HepG2 (cell line): ENCODE measurements around the gene INTS14. TPM values are rescaled to one million over a fixed set of nuclear protein-coding genes. Genes with fewer than 3 reads are reported as not detected.

Source experiments
- ARID2 ChIP-seq: sonication (generic); formaldehyde crosslinking; IDR thresholded peaks from 2 replicates; pipeline ENCODE4 v1.8.1; 2022; ENCODE audit warnings: mild to moderate bottlenecking, missing genetic modification reagents, borderline replicate concordance
- CEBPG ChIP-seq: IDR thresholded peaks from 2 replicates; pipeline ENCODE4 v1.6.1; 2016
- KAT7 ChIP-seq: IDR thresholded peaks from 2 replicates; pipeline ENCODE4 v1.6.1; 2018; ENCODE audit warnings: borderline replicate concordance, missing compliant biosample characterization
- KLF15 ChIP-seq: sonication (generic); formaldehyde crosslinking; IDR thresholded peaks from 2 replicates; pipeline ENCODE4 v1.8.1; 2023; ENCODE audit warnings: borderline replicate concordance, mild to moderate bottlenecking, inconsistent platforms, missing genetic modification reagents, mixed read lengths
- MED1 ChIP-seq: sonication (generic); formaldehyde crosslinking; IDR thresholded peaks from 2 replicates; pipeline ENCODE4 v1.4.0; 2020; ENCODE audit warnings: missing genetic modification reagents
- MED8 ChIP-seq: sonication (generic); formaldehyde crosslinking; IDR thresholded peaks from 2 replicates; pipeline ENCODE4 v1.8.1; 2023; ENCODE audit warnings: mild to moderate bottlenecking, missing genetic modification reagents; ENCODE audit not compliant: insufficient replicate concordance
- MIER2 ChIP-seq: IDR thresholded peaks from 2 replicates; pipeline ENCODE4 v1.6.1; 2016; ENCODE audit warnings: missing biosample characterization, missing genetic modification reagents
- MYC ChIP-seq: sonication (generic); formaldehyde crosslinking; IDR thresholded peaks from 2 replicates; pipeline ENCODE4 v1.9.0; 2021; ENCODE audit warnings: missing genetic modification reagents, borderline replicate concordance
- RFXAP ChIP-seq: sonication (generic); formaldehyde crosslinking; IDR thresholded peaks from 2 replicates; pipeline ENCODE4 v1.4.0; 2020; ENCODE audit warnings: missing genetic modification reagents, borderline replicate concordance
- SSRP1 ChIP-seq: IDR thresholded peaks from 2 replicates; pipeline ENCODE4 v1.6.1; 2016; ENCODE audit warnings: control low read depth
- U2AF1 ChIP-seq: fragments of 200-400 bp; formaldehyde crosslinking; optimal IDR thresholded peaks from 2 replicates; pipeline ENCODE3; 2017; ENCODE audit warnings: mild to moderate bottlenecking, low read depth, low read length
- ZNF44 ChIP-seq: sonication (generic); formaldehyde crosslinking; IDR thresholded peaks from 2 replicates; pipeline ENCODE4 v1.5.1; 2020; ENCODE audit warnings: mild to moderate bottlenecking, missing genetic modification reagents
- ZNF496 ChIP-seq: sonication (generic); formaldehyde crosslinking; IDR thresholded peaks from 2 replicates; pipeline ENCODE4 v1.8.1; 2023; ENCODE audit warnings: mild to moderate bottlenecking, moderate library complexity, missing genetic modification reagents; ENCODE audit not compliant: insufficient replicate concordance
- ZNF501 ChIP-seq: sonication (generic); formaldehyde crosslinking; IDR thresholded peaks from 2 replicates; pipeline ENCODE4 v1.5.1; 2020; ENCODE audit warnings: mild to moderate bottlenecking, moderate library complexity, missing genetic modification reagents
- ZNF564 ChIP-seq: sonication (generic); formaldehyde crosslinking; IDR thresholded peaks from 2 replicates; pipeline ENCODE4 v1.8.1; 2023; ENCODE audit warnings: mild to moderate bottlenecking, missing genetic modification reagents
- ZNF652 ChIP-seq: IDR thresholded peaks from 2 replicates; pipeline ENCODE4 v1.6.1; 2016; ENCODE audit warnings: low read depth, borderline replicate concordance
- polyA plus RNA-seq, 8 experiments: library from polyadenylated mRNA; depleted of rRNA in 3 of 8; stranded (reverse) in 7 of 8; unstranded in 1 of 8; fragments of >200 nt; fragmentation: Illumina TruSeq in 4 of 8; extraction: Trizol in 4 of 8; gene quantifications; 2 replicates each; pipeline versions ENCODE4 v1.2.1 to v1.2.3, GENCODE V29; 2011 to 2016; ENCODE audit warnings: low read depth in 4 of 8, missing spikeins in 1 of 8, mixed read lengths in 1 of 8; ENCODE audit not compliant: insufficient read depth in 1 of 8
- total RNA-seq, 5 experiments: library from RNA; depleted of rRNA; stranded (reverse); fragments of >200 nt; fragmentation: Illumina TruSeq; extraction: Trizol; gene quantifications; 2 replicates each; pipeline ENCODE4 v1.2.3, GENCODE V29; 2016; ENCODE audit warnings: low read depth in 1 of 5
- TF ChIP-seq, protein P1 (sequence below): sonication (generic); formaldehyde crosslinking; IDR thresholded peaks from 2 replicates; pipeline ENCODE4 v1.5.0; 2020; ENCODE audit warnings: missing genetic modification reagents
- TF ChIP-seq, protein P2 (sequence below): fragments of 450-650 bp; IDR thresholded peaks from 2 replicates; pipeline ENCODE4 v1.6.1; 2016
- TF ChIP-seq, protein P3 (sequence below): sonication (generic); formaldehyde crosslinking; IDR thresholded peaks from 2 replicates; pipeline ENCODE4 v1.5.0; 2020; ENCODE audit warnings: missing genetic modification reagents, mild to moderate bottlenecking, borderline replicate concordance
- TF ChIP-seq, protein P4 (sequence below): sonication (generic); formaldehyde crosslinking; IDR thresholded peaks from 2 replicates; pipeline ENCODE4 v1.5.1; 2020; ENCODE audit warnings: mild to moderate bottlenecking, missing genetic modification reagents, borderline replicate concordance
- TF ChIP-seq, protein P5 (sequence below): sonication (generic); formaldehyde crosslinking; IDR thresholded peaks from 2 replicates; pipeline ENCODE4 v1.4.0; 2020; ENCODE audit warnings: missing genetic modification reagents
- TF ChIP-seq, protein P6 (sequence below): sonication (generic); formaldehyde crosslinking; IDR thresholded peaks from 2 replicates; pipeline ENCODE4 v1.8.0; 2022; ENCODE audit warnings: mild to moderate bottlenecking, missing genetic modification reagents, moderate library complexity

Gene INTS14
- total and polyA plus RNA-seq, 2 of the 13 experiments (the other 11 are each of a cell fraction or from before 2014, with no cell fraction given), result 41.4 to 52.0 TPM

DNA sequence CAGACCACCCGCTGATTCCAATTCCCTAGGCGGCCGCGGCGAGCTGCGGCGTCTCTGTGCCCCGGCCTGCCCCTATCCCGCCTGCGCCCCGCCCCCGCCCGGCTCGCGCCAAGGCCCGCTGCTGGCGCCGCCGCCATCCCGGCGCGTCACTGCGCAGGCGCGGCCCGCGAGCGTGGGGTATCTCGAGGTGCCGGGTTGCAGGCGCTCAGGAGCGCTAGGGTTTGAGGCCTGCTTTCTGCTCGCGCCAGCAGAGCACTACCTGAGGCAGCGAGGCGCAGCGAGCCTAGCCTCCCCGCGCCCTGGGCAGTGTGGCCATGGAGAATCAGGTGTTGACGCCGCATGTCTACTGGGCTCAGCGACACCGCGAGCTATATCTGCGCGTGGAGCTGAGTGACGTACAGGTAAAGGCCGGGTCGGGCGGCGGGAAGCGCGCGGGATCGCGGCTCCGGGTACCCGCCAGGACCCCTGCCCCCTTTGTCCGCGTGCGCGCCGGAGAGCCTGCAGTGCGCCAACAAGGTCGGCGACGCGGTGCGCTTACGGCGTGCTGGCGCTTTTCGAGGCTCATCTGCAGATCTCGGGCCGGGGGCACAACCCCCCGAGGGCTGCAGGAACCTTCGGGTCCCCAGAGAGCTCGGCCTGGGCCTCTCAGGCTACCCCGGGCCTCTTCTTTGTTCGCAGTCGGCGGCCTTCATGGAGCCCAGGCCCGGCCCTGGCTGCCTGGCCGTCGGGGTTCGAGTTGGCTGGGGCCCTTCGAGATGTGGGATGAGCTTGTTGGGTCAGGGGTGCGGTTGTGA is 80.4 kb downstream of the INTS14 start, which contains the start of gene HACD3 (continued):
- TF ChIP-seq, protein P1, sequence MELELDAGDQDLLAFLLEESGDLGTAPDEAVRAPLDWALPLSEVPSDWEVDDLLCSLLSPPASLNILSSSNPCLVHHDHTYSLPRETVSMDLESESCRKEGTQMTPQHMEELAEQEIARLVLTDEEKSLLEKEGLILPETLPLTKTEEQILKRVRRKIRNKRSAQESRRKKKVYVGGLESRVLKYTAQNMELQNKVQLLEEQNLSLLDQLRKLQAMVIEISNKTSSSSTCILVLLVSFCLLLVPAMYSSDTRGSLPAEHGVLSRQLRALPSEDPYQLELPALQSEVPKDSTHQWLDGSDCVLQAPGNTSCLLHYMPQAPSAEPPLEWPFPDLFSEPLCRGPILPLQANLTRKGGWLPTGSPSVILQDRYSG (CRISPR knock-in tag), result peak; percentile 95
- TF ChIP-seq ZNF564 (CRISPR knock-in tag), result no peak; the same call in 1 of the 2 replicates
- TF ChIP-seq MYC, result peak; percentile 89
- no peak for TF ChIP-seq MIER2 (CRISPR knock-in tag)
- TF ChIP-seq, protein P2, sequence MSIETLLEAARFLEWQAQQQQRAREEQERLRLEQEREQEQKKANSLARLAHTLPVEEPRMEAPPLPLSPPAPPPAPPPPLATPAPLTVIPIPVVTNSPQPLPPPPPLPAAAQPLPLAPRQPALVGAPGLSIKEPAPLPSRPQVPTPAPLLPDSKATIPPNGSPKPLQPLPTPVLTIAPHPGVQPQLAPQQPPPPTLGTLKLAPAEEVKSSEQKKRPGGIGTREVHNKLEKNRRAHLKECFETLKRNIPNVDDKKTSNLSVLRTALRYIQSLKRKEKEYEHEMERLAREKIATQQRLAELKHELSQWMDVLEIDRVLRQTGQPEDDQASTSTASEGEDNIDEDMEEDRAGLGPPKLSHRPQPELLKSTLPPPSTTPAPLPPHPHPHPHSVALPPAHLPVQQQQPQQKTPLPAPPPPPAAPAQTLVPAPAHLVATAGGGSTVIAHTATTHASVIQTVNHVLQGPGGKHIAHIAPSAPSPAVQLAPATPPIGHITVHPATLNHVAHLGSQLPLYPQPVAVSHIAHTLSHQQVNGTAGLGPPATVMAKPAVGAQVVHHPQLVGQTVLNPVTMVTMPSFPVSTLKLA, result no peak
- no peak for TF ChIP-seq ZNF44 (CRISPR knock-in tag)
- TF ChIP-seq KAT7 (CRISPR knock-in tag), result no peak
- no peak for TF ChIP-seq ZNF496 (CRISPR knock-in tag)
- peak; percentile 87 for TF ChIP-seq ZNF501 (CRISPR knock-in tag)
- no peak for TF ChIP-seq ZNF652 (CRISPR knock-in tag)
- peak; percentile 66 for TF ChIP-seq MED8
- TF ChIP-seq CEBPG, result no peak
- no peak for TF ChIP-seq U2AF1
- TF ChIP-seq KLF15 (CRISPR knock-in tag), result no peak; the same call in 1 of the 2 replicates
- peak; percentile 75 for TF ChIP-seq MED1 (CRISPR knock-in tag)
- TF ChIP-seq, protein P3, sequence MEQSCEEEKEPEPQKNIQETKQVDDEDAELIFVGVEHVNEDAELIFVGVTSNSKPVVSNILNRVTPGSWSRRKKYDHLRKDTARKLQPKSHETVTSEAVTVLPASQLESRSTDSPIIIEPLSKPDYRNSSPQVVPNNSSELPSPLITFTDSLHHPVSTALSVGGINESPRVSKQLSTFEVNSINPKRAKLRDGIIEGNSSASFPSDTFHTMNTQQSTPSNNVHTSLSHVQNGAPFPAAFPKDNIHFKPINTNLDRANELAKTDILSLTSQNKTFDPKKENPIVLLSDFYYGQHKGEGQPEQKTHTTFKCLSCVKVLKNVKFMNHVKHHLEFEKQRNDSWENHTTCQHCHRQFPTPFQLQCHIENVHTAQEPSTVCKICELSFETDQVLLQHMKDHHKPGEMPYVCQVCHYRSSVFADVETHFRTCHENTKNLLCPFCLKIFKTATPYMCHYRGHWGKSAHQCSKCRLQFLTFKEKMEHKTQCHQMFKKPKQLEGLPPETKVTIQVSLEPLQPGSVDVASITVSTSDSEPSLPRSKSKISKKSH (CRISPR knock-in tag), result peak; percentile 54; the same call in 1 of the 2 replicates
- TF ChIP-seq ARID2 (CRISPR knock-in tag), result no peak
- TF ChIP-seq, protein P4, sequence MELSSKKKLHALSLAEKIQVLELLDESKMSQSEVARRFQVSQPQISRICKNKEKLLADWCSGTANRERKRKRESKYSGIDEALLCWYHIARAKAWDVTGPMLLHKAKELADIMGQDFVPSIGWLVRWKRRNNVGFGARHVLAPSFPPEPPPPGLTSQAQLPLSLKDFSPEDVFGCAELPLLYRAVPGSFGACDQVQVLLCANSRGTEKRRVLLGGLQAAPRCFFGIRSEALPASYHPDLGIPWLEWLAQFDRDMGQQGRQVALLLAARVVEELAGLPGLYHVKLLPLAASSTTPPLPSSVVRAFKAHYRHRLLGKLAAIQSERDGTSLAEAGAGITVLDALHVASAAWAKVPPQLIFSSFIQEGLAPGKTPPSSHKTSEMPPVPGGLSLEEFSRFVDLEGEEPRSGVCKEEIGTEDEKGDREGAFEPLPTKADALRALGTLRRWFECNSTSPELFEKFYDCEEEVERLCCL (CRISPR knock-in tag), result no peak; the same call in 1 of the 2 replicates
- TF ChIP-seq RFXAP (CRISPR knock-in tag), result 0 out of 2 replicates have a peak, but pooled peaks have one; percentile 28
- TF ChIP-seq, protein P5, sequence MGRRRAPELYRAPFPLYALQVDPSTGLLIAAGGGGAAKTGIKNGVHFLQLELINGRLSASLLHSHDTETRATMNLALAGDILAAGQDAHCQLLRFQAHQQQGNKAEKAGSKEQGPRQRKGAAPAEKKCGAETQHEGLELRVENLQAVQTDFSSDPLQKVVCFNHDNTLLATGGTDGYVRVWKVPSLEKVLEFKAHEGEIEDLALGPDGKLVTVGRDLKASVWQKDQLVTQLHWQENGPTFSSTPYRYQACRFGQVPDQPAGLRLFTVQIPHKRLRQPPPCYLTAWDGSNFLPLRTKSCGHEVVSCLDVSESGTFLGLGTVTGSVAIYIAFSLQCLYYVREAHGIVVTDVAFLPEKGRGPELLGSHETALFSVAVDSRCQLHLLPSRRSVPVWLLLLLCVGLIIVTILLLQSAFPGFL, result peak; percentile 81
- TF ChIP-seq SSRP1 (CRISPR knock-in tag), result no peak
- TF ChIP-seq, protein P6, sequence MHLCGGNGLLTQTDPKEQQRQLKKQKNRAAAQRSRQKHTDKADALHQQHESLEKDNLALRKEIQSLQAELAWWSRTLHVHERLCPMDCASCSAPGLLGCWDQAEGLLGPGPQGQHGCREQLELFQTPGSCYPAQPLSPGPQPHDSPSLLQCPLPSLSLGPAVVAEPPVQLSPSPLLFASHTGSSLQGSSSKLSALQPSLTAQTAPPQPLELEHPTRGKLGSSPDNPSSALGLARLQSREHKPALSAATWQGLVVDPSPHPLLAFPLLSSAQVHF (CRISPR knock-in tag), result peak; percentile 88; the same call in 1 of the 2 replicates
